SJSA1 (cell line): ENCODE data around the gene KRTAP10-7. TPM values are rescaled to one million over a fixed set of nuclear protein-coding genes. Genes with fewer than 3 reads are reported as not detected.
"Not testable (repeated sequence)": the region's sequence is repeated elsewhere in the genome, so short reads cannot be mapped to it uniquely, and the experiment has no call there.

Experiments used
- DNase-seq, 2 experiments: peaks; one replicate each; pipeline ENCODE4 v3.0.0-alpha.2; 2015 to 2020; ENCODE audit warnings: low spot score in 2 of 2, low read depth in 1 of 2
- H3K27ac ChIP-seq: fragments of 250-450 bp; sonication (Bioruptor Pico); 2 replicates; pipeline ENCODE4 v1.5.1; 2020; ENCODE audit warnings: mild to moderate bottlenecking, moderate library complexity
- H3K27me3 ChIP-seq: fragments of 250-450 bp; sonication (Bioruptor Pico); replicated peaks from 2 replicates; pipeline ENCODE4 v1.5.1; 2020; ENCODE audit warnings: mild to moderate bottlenecking, moderate library complexity
- H3K36me3 ChIP-seq: fragments of 250-450 bp; sonication (Bioruptor Pico); 2 replicates; pipeline ENCODE4 v1.5.1; 2020; ENCODE audit warnings: mild to moderate bottlenecking
- H3K4me1 ChIP-seq: fragments of 250-450 bp; sonication (Bioruptor Pico); replicated peaks from 2 replicates; pipeline ENCODE4 v1.6.1; 2021; ENCODE audit warnings: mild to moderate bottlenecking
- H3K4me3 ChIP-seq: fragments of 250-450 bp; sonication (Bioruptor Pico); 2 replicates; pipeline ENCODE4 v1.5.1; 2020; ENCODE audit warnings: mild to moderate bottlenecking
- H3K9me3 ChIP-seq: fragments of 250-450 bp; sonication (Bioruptor Pico); replicated peaks from 2 replicates; pipeline ENCODE4 v1.5.1; 2020; ENCODE audit warnings: mild to moderate bottlenecking
- total RNA-seq: library from RNA; depleted of rRNA; stranded (reverse); fragments of >200 nt; shearing (Covaris generic); gene quantifications from 2 replicates; pipeline ENCODE4 v1.2.3, GENCODE V29; 2014

The KRTAP10-7 gene
- total RNA-seq, 1 experiment from 2014 or later, result not detected

- no peaks in the 10 kb centered on the region for H3K9me3 ChIP-seq
- H3K27me3 ChIP-seq, result 0 out of 2 replicates have a peak, but pooled peaks cover 2% of the 10 kb centered on the region
- H3K4me1 ChIP-seq, result no peaks in the 10 kb centered on the region
- no peak overlapping the region for H3K4me3 ChIP-seq
- H3K36me3 ChIP-seq, result no peaks in the 10 kb centered on the region
- H3K27ac ChIP-seq, result no peak overlapping the region
- no peak for DNase-seq
These were observed 24.9 kb upstream of the KRTAP10-7 start for GRCh38 chr21:44575307-44576024.

- Histone ChIP-seq H3K4me1 (no peaks in the 10 kb centered on the region), H3K27me3 (no peaks in the 10 kb centered on the region), H3K36me3 (no peaks in the 10 kb centered on the region), H3K9me3 (no peaks in the 10 kb centered on the region), H3K4me3 (no peak overlapping the region), H3K27ac (no peak overlapping the region)
- DNase-seq, result no peak
These were observed 24.4 kb upstream of the KRTAP10-7 start for GRCh38 chr21:44576025-44576420.

DNA sequence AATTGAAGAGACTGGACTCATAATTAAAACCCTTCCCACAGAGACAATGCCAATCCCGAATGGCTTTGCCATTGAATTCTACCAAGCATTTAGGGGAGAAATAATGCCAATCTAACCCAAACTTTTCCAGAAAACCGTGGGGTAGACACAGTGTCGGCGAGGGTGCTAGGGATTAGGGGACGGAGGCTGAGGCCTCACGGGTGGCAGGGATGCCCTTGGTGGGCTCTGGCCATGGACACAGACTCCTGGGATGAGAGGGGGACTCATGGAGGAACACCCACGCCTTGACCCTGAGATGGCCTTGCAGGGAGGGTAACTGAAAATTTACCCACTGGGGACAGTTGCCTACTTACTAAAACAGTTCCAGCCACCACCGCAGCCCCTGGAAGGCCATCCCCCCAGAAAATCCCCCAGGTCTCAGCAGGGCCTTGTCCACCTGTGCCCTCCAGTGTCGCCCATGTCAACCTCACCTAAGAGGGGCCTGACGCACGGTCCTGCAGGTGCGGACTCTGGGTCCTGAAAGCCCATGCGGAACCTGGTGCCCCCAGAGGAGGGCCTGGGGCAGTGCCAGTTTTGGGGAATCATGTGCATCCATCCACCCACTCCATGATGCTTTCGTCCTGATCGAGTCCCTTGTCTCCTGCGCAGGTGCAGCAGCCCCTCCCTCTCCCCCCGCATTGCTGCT lies 21.9 kb upstream of the KRTAP10-7 start:
- no peak for DNase-seq
- Histone ChIP-seq H3K4me1 (no peaks in the 10 kb centered on the region), H3K27ac (no peak overlapping the region), H3K9me3 (no peaks in the 10 kb centered on the region; the same call in 1 of the 2 replicates), H3K4me3 (no peak overlapping the region), H3K27me3 (no peaks in the 10 kb centered on the region), H3K36me3 (no peaks in the 10 kb centered on the region)

DNA sequence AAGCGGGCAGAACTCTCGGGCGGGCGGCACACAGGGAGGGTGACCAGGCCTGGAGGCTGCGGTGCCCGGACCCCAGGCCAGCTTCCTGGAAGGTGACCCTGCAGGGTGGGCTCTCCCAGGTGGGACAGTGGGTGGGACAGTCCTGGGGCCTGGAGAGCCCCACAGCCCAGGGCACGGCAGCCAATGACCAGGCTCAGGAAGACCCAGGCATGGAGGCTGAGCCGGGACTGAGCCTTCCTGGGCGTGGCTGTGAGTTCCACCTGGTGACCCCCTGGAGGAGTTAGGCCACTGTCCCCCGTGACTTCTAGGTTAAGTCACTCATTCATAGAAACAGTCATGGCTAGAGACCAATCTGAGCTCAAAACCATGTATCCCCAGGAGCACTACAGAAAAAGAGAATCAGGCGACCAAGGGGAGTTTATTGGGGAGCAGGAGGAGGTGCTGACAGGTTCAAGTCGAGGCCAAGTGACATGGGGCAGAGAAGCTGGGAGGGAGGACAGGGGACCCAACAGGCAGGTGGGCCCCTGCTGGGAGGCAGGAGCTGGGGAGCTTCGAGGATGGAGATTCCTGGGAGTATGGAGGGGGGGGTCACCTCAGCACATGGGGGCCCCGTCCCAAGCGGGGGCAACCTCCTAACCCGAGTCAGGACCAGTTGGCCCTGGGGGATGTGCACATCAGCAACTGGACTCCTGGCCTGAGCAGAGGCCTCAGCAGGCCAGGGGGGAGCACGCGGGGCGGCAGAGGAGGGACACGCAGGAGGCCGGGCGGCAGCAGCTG lies 21.2 kb upstream of the KRTAP10-7 start:
- Histone ChIP-seq H3K27me3 (0 out of 2 replicates have a peak, but pooled peaks cover under 1% of the 10 kb centered on the region), H3K4me3 (no peak overlapping the region), H3K27ac (no peak overlapping the region), H3K9me3 (no peaks in the 10 kb centered on the region; the same call in 1 of the 2 replicates), H3K4me1 (no peaks in the 10 kb centered on the region), H3K36me3 (no peaks in the 10 kb centered on the region)
- DNase-seq, result no peak

DNA sequence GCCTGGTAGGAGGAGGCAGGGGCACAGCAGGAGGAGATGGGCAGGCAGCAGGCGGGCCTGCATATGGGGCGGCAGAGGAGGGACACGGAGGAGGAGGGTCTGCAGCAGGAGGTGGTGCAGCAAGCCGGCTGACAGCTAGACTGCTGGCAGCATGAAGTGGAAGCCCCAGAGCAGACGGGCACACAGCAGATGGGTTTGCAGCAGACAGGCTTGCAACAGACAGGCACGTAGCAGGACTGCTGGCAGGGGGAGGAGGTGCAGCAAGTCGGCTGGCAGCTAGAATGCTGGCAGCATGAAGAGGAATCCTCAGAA lies 20.6 kb upstream of the KRTAP10-7 start:
- Histone ChIP-seq H3K4me1 (no peaks in the 10 kb centered on the region), H3K4me3 (no peak overlapping the region), H3K27ac (no peak overlapping the region), H3K9me3 (no peaks in the 10 kb centered on the region; the same call in 1 of the 2 replicates), H3K27me3 (peaks cover 6% of the 10 kb centered on the region; the same call in 1 of the 2 replicates), H3K36me3 (no peaks in the 10 kb centered on the region)
- DNase-seq, result no peak

- H3K27ac ChIP-seq, H3K4me3 ChIP-seq, DNase-seq, H3K27me3 ChIP-seq, H3K36me3 ChIP-seq, H3K4me1 ChIP-seq, H3K9me3 ChIP-seq: not testable (repeated sequence)
These were observed 20.1 kb upstream of the KRTAP10-7 start, which contains the start of gene KRTAP10-5 for GRCh38 chr21:44580231-44580821. Gene KRTAP10-5, minus strand, starts transcription at chr21:44580604. Its CDS starts 26 bp downstream, at chr21:44580578.

DNA sequence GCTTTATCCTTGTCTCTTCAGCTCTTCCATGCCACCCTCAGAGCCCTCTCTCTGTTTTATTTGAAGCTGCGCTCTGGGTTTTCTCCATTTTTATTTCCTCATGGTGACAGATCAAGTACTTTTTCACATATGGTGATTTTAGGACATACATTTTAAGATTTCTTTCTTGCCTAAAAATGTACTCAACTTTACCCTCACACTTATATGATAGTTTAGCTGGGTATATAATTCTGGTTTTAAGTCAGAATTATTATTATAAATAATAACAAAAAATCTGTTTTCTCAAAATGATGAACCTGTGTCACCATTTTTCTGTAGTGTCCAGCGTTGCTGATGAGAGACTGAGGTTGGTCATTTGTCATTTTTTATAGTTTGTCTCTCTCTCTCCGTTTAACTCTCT lies 19.2 kb upstream of the KRTAP10-7 start:
- H3K27me3 ChIP-seq, result peaks cover 8% of the 10 kb centered on the region; the same call in 1 of the 2 replicates
- H3K36me3 ChIP-seq, result no peaks in the 10 kb centered on the region
- H3K4me3 ChIP-seq, result no peak overlapping the region
- DNase-seq, result no peak
- no peaks in the 10 kb centered on the region for H3K4me1 ChIP-seq
- no peaks in the 10 kb centered on the region; the same call in 1 of the 2 replicates for H3K9me3 ChIP-seq
- H3K27ac ChIP-seq, result no peak overlapping the region

DNA sequence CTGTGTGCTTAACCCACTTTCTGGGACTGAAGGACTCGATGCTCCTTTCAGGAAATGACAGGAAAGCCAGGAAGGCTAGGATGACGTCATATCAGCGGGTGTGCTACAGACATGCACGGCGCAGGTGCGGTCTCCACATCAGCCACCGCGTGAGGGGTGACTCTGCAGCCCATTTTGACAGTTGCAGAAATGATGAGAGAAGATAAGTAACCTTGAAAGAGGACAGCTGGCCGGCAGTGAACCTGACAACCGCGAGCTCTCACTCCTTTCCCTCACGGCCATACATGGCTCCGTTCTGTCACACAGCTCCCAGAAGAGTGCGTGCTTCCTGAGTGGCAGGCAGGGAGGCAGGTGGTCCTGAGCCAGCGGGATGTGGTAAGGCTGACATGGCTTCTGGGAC lies 18.3 kb upstream of the KRTAP10-7 start:
- H3K36me3 ChIP-seq, result no peaks in the 10 kb centered on the region
- H3K27ac ChIP-seq, result no peak overlapping the region
- peaks cover 8% of the 10 kb centered on the region; the same call in 1 of the 2 replicates for H3K27me3 ChIP-seq
- H3K9me3 ChIP-seq, result no peaks in the 10 kb centered on the region; the same call in 1 of the 2 replicates
- no peaks in the 10 kb centered on the region for H3K4me1 ChIP-seq
- DNase-seq, result no peak
- H3K4me3 ChIP-seq, result no peak overlapping the region

DNA sequence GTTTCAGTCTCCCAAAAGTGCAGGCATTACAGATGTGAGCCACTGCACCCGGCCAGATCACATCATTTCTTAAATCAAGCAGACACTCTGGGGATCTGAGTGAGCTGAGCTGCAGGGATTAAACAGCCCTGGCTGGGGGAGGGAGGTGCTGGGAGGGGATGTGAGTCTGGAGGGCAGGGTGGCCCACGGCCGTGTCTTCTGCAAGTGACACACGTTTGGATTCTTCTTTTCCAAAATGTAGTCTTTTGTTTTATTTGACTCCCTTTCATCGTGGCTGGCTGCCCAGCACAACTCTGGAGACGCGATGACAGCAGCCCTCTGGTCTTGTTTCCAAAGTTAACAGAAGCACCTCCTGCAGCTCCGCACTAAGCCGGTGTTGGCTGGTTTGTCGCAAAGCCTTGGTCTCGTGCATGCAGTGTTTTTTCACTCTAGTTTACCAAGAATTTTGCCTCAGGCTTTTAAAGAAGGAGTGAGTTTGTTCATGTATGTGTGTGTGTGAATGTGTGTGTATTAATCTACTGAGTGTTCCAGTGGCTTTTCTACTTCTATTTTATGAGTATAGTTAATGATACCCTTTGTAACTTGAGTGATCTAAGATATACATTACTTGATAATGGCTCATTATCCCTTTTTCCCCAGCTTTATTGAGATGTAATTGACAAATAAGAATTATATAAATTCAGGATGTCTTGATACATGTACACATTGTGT lies 17.2 kb upstream of the KRTAP10-7 start:
- DNase-seq, result no peak
- Histone ChIP-seq H3K27me3 (peaks cover 8% of the 10 kb centered on the region; the same call in 1 of the 2 replicates), H3K27ac (no peak overlapping the region), H3K4me3 (no peak overlapping the region), H3K9me3 (no peaks in the 10 kb centered on the region; the same call in 1 of the 2 replicates), H3K4me1 (no peaks in the 10 kb centered on the region), H3K36me3 (no peaks in the 10 kb centered on the region)

GRCh38 chr21:44583800-44584147 lies 16.6 kb upstream of the KRTAP10-7 start:
- Histone ChIP-seq H3K4me3 (no peak overlapping the region), H3K36me3 (no peaks in the 10 kb centered on the region), H3K4me1 (no peaks in the 10 kb centered on the region), H3K27ac (no peak overlapping the region), H3K9me3 (no peaks in the 10 kb centered on the region; the same call in 1 of the 2 replicates), H3K27me3 (peaks cover 8% of the 10 kb centered on the region; the same call in 1 of the 2 replicates)
- DNase-seq, result no peak

GRCh38 chr21:44585892-44586291 lies 14.5 kb upstream of the KRTAP10-7 start:
- Histone ChIP-seq H3K4me3 (no peak overlapping the region), H3K27me3 (peaks cover 8% of the 10 kb centered on the region; the same call in 1 of the 2 replicates), H3K27ac (no peak overlapping the region), H3K36me3 (no peaks in the 10 kb centered on the region), H3K9me3 (no peaks in the 10 kb centered on the region; the same call in none of the 2 replicates), H3K4me1 (no peaks in the 10 kb centered on the region)
- no peak for DNase-seq

GRCh38 chr21:44589094-44589493 lies 11.3 kb upstream of the KRTAP10-7 start:
- H3K9me3 ChIP-seq, result no peaks in the 10 kb centered on the region; the same call in 1 of the 2 replicates

More at GRCh38 chr21:44589094-44589493, 11.3 kb upstream of the KRTAP10-7 start:
- Histone ChIP-seq H3K36me3 (no peaks in the 10 kb centered on the region), H3K27me3 (peaks cover 8% of the 10 kb centered on the region; the same call in 1 of the 2 replicates), H3K4me3 (no peak overlapping the region), H3K4me1 (no peaks in the 10 kb centered on the region), H3K27ac (no peak overlapping the region)
- no peak for DNase-seq
